Activated gamma-delta T cell treated with Interleukin-2 at 50 U/mL for 16 hours (primary cell): Measurements from ENCODE around the gene DUS1L.

Source experiments
- DNase-seq: peaks from one replicate; pipeline ENCODE4 v3.0.0-alpha.2; 2020

DUS1L gene

GRCh38 chr17:82022310-82022980 lies 43.2 kb downstream of the DUS1L start, which contains the start of gene CENPX:
Gene CENPX (minus strand): TSS chr17:82022878. CDS start chr17:82022861, 17 bp downstream.
- DNase-seq, result no peak

GRCh38 chr17:82021900-82022309 lies 43.7 kb downstream of the DUS1L start:
- DNase-seq, result no peak

DNA sequence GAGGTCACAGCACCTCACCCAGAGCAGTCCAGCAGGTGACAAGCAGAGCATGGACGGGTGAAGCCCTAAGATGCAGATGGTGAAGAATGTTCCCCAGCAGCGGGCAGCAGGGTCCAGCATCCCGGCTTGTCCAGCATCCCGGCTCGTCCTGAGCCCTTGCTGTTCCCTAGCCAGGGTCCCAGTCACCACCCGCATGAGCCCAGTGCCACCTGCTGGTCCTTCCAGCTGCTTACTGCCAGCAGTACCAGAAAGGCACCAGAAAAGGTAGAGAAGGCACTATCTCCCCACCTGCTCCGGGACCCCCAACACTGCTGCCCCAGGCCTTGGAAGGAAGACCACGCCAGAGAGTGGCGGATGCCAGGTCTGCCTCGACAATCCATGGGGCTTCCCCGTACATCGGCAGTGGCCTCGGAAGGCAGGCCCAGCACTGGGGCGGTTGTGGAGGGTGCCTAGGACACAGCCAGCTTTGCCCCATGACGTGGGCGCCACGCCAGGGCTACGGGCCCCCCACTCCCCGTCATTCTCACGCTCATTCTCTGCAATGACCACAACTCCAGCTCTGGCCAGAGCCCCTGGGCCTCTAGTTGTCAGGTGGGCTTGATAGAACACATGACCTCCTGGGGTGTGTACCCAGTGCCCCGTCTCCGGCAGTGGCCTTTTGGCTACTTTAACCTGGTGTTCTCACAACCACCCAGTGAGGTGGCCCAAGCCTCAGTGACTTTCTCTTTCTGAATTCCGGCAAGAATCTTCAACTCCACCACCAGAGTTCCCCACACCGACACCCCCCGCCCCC lies 44.3 kb downstream of the DUS1L start:
- peak; percentile 49 for DNase-seq

DNA sequence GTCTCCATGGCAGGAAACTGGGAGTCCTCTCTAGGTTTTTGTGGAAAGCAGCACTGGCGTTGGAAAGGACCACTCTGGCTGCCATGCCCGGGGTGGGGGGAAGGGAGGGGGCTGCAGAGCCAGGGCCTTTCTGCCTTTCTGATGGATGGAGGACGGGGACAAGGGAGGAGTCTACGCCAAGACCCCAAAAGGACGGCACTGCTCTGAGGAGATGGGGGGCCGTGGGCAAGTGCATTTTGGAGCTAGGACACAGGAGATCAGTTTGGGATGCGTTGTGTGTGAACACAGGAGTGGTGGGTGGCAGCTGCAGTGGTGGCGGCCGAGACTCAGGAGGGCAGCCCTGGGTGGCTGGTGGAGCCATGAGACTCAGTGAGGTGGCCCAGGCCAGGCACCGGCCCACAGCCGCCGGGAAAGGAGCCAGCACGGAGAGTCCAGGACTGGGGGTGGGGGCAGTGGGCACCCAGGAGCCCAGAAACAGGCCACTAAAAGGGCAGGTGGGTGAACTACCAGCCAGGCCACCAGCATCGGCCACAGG lies 45.0 kb downstream of the DUS1L start:
- DNase-seq, result no peak

GRCh38 chr17:82019690-82020571 lies 45.7 kb downstream of the DUS1L start:
- DNase-seq, result peak; percentile 57

- DNase-seq, result no peak
Measured at GRCh38 chr17:82018989-82019689, 46.5 kb downstream of the DUS1L start.

DNA sequence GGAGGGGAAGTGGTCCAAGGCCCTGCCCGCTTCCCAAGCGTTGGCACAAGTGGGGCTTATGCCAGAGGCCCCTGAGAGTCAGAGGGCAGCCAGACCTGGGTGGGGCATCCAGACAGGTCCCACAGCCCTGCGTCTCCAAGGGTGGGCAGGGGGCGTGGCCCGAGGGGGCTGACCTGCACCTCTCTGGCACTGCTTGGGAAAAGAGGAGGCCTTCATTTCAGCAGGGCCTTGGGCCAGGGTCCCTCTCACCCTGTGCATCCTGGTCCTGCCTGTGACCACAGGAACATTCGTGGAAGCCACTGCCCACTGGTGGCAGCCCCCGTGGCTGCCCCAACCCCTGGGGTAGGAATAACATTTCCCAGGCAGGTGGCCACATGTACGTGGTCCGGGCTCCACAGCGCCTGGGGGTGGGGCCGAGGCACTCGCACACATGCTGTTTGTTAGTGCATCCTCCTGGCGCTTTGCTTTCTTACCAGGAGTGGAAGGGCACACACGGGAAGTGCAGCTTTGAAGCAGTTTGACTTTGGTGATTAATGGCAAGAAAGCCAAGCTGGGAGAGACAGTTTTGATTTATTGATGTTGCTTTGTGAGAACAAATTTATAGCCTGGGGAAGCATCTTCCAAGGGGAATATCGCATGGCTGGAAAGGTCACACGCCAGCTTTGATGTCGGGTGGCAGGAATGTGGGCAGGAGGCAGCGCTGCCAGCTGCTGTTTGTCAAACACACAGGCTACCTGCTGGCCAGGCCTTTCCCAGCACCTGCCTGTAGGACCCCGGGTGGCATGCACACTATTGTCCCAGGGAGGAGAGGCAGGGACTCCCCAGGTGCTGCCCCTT lies 47.2 kb downstream of the DUS1L start:
- no peak for DNase-seq

DNA sequence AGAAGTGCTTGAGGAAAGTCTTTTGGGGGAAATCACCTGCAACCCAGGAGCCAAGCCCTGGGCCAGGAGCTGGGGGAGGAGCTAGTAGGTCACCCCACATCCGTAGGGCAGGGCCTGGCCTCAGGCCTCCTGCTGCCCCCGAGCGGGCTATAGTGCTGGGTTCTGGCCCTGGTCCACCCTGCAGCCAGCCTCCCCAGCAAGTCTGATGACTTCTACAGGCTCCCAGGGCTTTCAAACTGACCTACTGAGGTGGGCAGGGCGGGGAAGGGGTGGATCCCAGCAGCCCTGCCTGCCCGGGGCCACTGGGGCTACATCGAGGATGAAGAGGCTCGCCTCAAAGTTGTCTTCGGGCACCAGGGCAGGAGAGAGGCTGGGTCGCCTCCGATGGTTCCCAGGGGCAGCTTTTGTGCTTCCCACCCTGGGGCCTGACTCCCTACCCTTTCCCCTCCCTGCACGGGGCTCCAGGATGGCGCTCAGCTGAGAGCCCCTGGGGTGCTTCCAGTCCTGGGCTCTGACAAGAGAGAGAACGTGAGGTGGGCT lies 47.9 kb downstream of the DUS1L start:
- DNase-seq, result no peak

DNA sequence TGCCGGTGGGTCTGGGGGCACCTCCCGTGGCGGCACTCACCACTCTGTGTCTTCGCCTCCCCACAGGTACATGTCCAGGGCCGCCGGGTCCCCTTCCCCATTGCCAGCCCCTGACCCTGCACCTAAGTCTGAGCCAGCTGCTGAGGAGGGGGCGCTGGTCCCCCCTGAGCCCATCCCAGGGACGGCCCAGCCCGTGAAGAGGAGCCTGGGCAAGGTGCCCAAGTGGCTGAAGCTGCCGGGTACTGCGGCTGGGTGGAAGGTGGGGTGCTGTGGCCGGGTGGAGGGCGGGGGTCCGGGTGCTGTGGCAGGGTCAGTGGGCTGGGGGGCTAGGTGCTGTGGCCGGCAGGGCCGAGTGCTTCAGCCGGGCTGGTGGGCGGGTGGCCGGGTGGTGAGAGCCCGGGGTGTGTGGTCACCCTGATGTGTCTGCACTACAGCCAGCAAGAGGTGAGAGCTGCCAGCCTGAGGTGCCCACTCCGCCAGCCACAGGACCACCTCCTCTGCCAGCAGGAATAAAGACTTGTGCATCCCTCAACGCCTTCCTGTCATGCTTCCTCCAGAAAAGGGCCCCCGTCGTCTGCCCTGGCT lies 48.6 kb downstream of the DUS1L start:
- no peak for DNase-seq

- no peak for DNase-seq
Measured at GRCh38 chr17:82016061-82016874, 49.3 kb downstream of the DUS1L start.

- no peak for DNase-seq
Measured at GRCh38 chr17:82015311-82015971, 50.2 kb downstream of the DUS1L start.

DNA sequence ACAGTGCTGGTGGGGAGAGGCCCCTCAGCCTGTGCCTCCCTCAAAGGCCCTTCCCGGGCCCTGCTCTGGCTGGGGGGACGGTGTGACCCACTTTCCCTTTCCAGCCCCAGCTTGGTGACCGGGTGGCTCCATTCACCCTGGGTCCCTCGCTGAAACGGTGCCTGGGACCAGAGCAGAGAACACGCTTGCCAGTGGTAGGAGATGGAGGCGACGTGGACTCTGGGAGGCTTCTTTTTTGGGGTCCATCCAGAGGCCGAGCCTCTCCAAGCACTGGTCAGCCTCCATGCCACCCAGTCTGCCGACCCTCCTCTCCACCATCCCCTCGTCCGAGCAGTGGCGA lies 50.7 kb downstream of the DUS1L start:
- no peak for DNase-seq

GRCh38 chr17:82014432-82014831 lies 51.2 kb downstream of the DUS1L start:
- DNase-seq, result no peak

- DNase-seq, result no peak
Measured at GRCh38 chr17:82013772-82014321, 51.8 kb downstream of the DUS1L start.

- no peak for DNase-seq
Measured at GRCh38 chr17:82013341-82013740, 52.3 kb downstream of the DUS1L start.

- no peak for DNase-seq
Measured at GRCh38 chr17:82012640-82013295, 52.8 kb downstream of the DUS1L start.

GRCh38 chr17:82012261-82012639 lies 53.4 kb downstream of the DUS1L start:
- DNase-seq, result no peak

DNA sequence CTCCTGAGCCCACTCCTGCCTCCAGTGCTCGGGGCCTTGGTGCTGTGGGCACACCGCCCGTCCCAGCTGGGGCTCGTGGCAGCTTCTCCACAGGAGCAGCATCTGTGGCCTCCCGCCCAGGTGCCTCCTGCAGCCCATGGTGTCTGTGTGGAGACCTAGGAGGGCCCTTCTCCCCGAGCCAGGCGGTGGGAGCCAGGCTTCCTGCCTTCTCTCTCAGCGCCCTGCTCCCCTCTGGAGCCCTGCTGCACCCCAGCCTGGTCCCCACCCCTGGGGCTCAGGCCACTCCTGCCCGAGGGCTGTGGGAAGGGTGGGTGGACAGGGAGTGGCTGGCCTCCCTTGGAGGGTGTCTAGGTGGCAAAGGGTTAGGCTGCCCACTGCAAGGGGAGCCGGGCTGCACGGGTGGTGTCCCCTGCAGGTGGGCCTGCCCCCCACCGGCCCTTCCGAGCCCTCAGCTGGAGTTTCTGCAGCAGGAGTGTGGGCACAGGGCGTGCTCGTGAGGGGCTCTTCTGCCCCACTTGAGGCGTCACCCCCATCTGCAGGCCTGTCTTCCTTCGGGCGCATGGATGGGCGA lies 53.9 kb downstream of the DUS1L start:
- no peak for DNase-seq
